ENCODE measurements around the gene TTPAL. TPM values are rescaled to one million over a fixed set of nuclear protein-coding genes. Genes with fewer than 3 reads are reported as not detected.
A peak's percentile ranks its signal among the peaks of the same experiment; 100 is the strongest.

TTPAL gene
- total RNA-seq, 4 donors from 2014 or later, result 27.1 to 36.8 (median 31.7) TPM

DNA sequence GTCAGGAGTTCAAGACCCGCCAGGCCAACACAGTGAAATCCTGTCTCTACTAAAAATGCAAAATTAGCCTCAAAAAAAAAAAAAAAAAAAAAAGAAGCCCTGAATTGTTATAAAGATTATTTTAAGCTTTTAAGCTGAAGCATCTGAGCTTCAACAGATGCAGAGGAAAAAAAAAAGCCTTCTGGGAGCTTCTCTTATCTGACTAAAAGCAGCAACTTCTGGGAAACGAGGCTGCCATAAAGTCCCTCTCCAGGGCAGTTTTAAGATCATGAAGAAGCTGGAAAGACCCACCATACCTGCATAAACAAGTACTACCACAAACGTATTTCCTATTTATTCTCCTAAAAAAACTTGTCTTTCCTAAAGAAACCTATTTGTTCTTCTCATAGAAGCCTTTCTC lies 42.6 kb downstream of the TTPAL start:
- no peak for DNase-seq (ENCODE audit: low spot score in 2 of 2)
- intact Hi-C loops (cut with DNase I; ENCODE audit: low total_unique reads), result no loop called here
- TF ChIP-seq POLR2A (IDR thresholded peaks at IDR 0.05), result no peak
- no peak for TF ChIP-seq CTCF (IDR thresholded peaks at IDR 0.05)
- WGBS, 2 donors, result 51 to 61% methylated on average over 3 of the region's 3 CpGs
- H3K4me3 ChIP-seq (ENCODE audit: low read depth, poor library complexity, severe bottlenecking), result no peak overlapping the region

GRCh38 chr20:44520881-44521280 lies 45.2 kb downstream of the TTPAL start:
- peak overlapping the region; percentile 98 for H3K4me3 ChIP-seq (ENCODE audit: low read depth, poor library complexity, severe bottlenecking)
- WGBS, 2 donors, result 41 to 53% methylated on average over 3 of the region's 3 CpGs
- TF ChIP-seq POLR2A (IDR thresholded peaks at IDR 0.05), result no peak
- no peak for TF ChIP-seq CTCF (IDR thresholded peaks at IDR 0.05)
- intact Hi-C loops (cut with DNase I; ENCODE audit: low total_unique reads), result no loop called here
- no peak for DNase-seq (ENCODE audit: low spot score in 2 of 2)

DNA sequence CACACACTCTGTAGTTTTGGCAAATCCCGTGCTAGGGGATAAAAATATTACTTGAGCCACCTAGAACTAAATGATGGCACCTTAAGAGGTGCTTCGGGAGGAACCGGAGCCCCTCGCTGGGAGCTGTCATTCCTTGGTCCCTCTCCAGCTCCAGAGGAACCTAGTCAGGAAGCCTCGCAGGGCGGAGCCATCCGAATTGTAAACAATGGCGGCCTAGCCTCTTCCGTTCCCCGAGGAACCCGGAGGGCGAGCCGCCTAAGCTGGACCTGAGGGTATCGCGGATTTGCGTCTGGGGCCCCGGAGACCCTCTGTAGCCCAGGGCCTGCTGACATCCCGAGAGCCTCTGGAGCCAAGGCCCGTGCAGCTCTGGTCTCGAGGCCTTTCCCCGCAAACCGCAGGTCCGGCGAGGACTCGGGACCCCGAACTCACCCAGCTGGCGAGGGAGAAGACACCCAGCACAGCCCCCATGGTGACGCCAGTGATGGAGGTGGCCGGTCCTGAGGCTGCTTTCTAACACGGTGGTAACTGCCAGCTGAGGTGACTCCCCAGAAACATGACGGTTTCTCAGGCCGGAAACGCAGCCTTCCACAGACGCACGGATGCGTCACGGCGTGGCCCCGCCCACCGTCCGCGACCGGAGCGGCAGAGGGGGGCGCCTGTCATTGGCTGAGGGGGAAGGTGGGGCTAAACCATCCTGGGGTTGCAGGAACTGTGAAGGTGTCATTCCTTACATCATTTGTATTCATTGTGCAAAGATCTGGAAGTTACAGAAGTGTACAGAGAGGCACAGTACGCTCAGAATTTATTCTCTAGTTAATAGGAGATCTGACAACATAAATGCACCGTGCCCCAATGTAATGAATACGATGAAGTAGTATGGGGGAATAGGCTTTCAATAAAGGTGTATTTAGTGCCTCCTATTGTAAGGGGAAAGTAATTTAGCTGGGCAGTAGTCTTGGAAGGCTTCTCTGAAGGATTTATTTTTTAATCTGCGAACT lies 46.1 kb downstream of the TTPAL start, which contains the start of gene SERINC3:
SERINC3 (minus strand) TSS at position 587 of the 998 bp plus-strand sequence; CDS start at position 468, 119 bp downstream.
- H3K4me3 ChIP-seq (ENCODE audit: low read depth, poor library complexity, severe bottlenecking), result peak within 1 kb of the TSS; percentile 98
- 0% methylated on average over 27 to 36 of the region's 49 CpGs for WGBS, 2 donors
- DNase-seq (ENCODE audit: low spot score in 2 of 2), result peak; percentile 95 to 99
- TF ChIP-seq POLR2A (IDR thresholded peaks at IDR 0.05) (peak in 1 of 2 donors; percentile 82), CTCF (IDR thresholded peaks at IDR 0.05) (no peak)
- intact Hi-C loops (cut with DNase I; ENCODE audit: low total_unique reads), result no loop called here

GRCh38 chr20:44522841-44523240 lies 47.2 kb downstream of the TTPAL start:
- WGBS, 2 donors, result 89 to 90% methylated on average over 1 of the region's 1 CpG
- DNase-seq (ENCODE audit: low spot score in 2 of 2), result no peak
- no peak overlapping the region for H3K4me3 ChIP-seq (ENCODE audit: low read depth, poor library complexity, severe bottlenecking)
- TF ChIP-seq CTCF (IDR thresholded peaks at IDR 0.05) (no peak), POLR2A (IDR thresholded peaks at IDR 0.05) (no peak)
- intact Hi-C loops (cut with DNase I; ENCODE audit: low total_unique reads), result no loop called here

- WGBS, 2 donors, result 50 to 53% methylated on average over 4 of the region's 4 CpGs
- intact Hi-C loops (cut with DNase I; ENCODE audit: low total_unique reads), result no loop called here
- no peak overlapping the region for H3K4me3 ChIP-seq (ENCODE audit: low read depth, poor library complexity, severe bottlenecking)
- no peak for DNase-seq (ENCODE audit: low spot score in 2 of 2)
- TF ChIP-seq CTCF (IDR thresholded peaks at IDR 0.05), result no peak
- no peak for TF ChIP-seq POLR2A (IDR thresholded peaks at IDR 0.05)
Observed at GRCh38 chr20:44523746-44524145, 48.1 kb downstream of the TTPAL start.
